HEK293 (cell line): Measurements from ENCODE around the gene DIP2B.

Experiments
- EGR2 ChIP-seq: fragments of 450-650 bp; formaldehyde crosslinking; IDR thresholded peaks from 2 replicates; pipeline ENCODE4 v1.5.1; 2016; ENCODE audit warnings: low read depth, missing biosample characterization, missing genetic modification characterization
- KLF16 ChIP-seq: fragments of 450-650 bp; formaldehyde crosslinking; IDR thresholded peaks from 2 replicates; pipeline ENCODE4 v1.5.1; 2017; ENCODE audit warnings: missing biosample characterization, missing genetic modification characterization
- ZFP69B ChIP-seq: fragments of 450-650 bp; formaldehyde crosslinking; IDR thresholded peaks from 2 replicates; pipeline ENCODE4 v1.5.1; 2016; ENCODE audit warnings: missing biosample characterization, missing genetic modification characterization
- ZNF19 ChIP-seq: fragments of 450-650 bp; formaldehyde crosslinking; IDR thresholded peaks from 2 replicates; pipeline ENCODE4; 2016; ENCODE audit warnings: missing biosample characterization, missing genetic modification characterization, low read depth
- ZNF274 ChIP-seq, 2 experiments: fragments of 200-500 bp in 1 of 2; fragments of 450-650 bp in 1 of 2; sonication (Bioruptor generic) in 1 of 2; formaldehyde crosslinking in 1 of 2; IDR thresholded peaks; 2 replicates each; pipeline versions ENCODE4 v1.5.1 to v1.6.1; 2014 to 2016; ENCODE audit warnings: borderline replicate concordance in 1 of 2, inconsistent platforms in 1 of 2, low read length in 1 of 2, missing biosample characterization in 1 of 2, missing genetic modification characterization in 1 of 2
- ZNF629 ChIP-seq: fragments of 450-650 bp; formaldehyde crosslinking; IDR thresholded peaks from 2 replicates; pipeline ENCODE4 v1.5.1; 2017; ENCODE audit warnings: missing biosample characterization, missing genetic modification characterization
- ZNF677 ChIP-seq: fragments of 450-650 bp; IDR thresholded peaks from 2 replicates; pipeline ENCODE4 v1.5.0; 2018; ENCODE audit warnings: missing biosample characterization, mild to moderate bottlenecking, missing genetic modification characterization, moderate library complexity
- ZNF830 ChIP-seq: fragments of 450-650 bp; IDR thresholded peaks from 2 replicates; pipeline ENCODE4 v1.5.0; 2018; ENCODE audit warnings: missing biosample characterization, missing genetic modification characterization, low read depth, mild to moderate bottlenecking, moderate library complexity
- ZXDB ChIP-seq: fragments of 450-650 bp; formaldehyde crosslinking; IDR thresholded peaks from 2 replicates; pipeline ENCODE4 v1.5.1; 2016; ENCODE audit warnings: missing biosample characterization, missing genetic modification characterization
- TF ChIP-seq, protein P1 (sequence below): fragments of 450-650 bp; formaldehyde crosslinking; IDR thresholded peaks from 2 replicates; pipeline ENCODE4 v1.5.1; 2016; ENCODE audit warnings: missing biosample characterization, missing genetic modification characterization
- TF ChIP-seq, protein P2 (sequence below): fragments of 450-650 bp; formaldehyde crosslinking; IDR thresholded peaks from 2 replicates; pipeline ENCODE4 v1.5.1; 2016; ENCODE audit warnings: missing biosample characterization, missing genetic modification characterization
- TF ChIP-seq, protein P3 (sequence below): fragments of 450-650 bp; formaldehyde crosslinking; conservative IDR thresholded peaks from 2 replicates; pipeline ENCODE4 v1.5.1; 2016; ENCODE audit warnings: low read depth, missing biosample characterization, missing genetic modification characterization
- TF ChIP-seq, protein P4 (sequence below): fragments of 450-650 bp; formaldehyde crosslinking; IDR thresholded peaks from 2 replicates; pipeline ENCODE4 v1.5.1; 2016; ENCODE audit warnings: missing biosample characterization, missing genetic modification characterization, low read depth

DNA sequence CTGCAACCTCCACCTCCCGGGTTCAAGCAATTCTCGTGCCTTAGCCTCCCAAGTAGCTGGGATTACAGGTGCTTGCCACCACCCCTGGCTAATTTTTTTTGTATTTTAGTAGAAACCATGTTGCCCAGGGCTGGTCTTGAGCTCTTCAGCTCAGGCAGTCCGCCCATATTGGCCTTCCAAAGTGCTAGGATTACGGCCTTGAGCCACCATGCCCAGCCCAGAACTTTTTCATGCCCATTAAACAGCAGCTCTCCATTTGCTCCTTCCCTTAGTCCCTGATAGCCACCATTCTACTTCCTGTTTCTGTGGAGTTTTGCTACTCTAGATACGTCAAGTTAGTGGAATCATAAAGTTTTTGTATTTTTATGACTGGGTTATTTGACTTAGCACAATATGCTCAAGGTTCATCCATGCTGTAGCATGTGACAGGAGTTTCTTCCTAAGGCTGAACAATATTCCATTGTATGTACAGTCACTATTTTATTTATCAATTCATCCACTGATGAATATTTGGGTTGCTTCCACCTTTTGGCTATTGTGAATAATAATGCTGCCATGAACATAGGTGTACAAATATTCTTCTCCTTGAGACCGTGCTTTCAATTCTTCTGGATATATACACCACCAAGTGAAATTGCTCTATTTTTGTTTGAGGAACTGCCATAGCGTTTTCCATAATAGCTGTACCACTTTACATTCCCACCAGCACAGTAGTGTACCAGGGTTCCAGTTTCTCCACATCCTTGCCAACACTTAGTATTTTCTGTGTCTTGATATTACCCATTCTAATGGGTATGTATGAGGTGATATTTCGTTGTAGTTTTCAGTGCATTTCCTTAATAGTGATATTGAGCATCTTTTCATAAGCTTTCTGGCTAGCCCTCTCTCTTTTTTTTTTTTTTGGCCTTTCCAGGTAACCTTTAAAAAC lies 274.1 kb downstream of the DIP2B start:
- TF ChIP-seq ZFP69B (no peak), ZNF274 (IDR thresholded peaks at IDR 0.05; ENCODE audit: low read length) (no peak), ZNF274 (tag by site-specific recombination; IDR thresholded peaks at IDR 0.05; ENCODE audit: borderline replicate concordance) (no peak), ZNF629 (tag by site-specific recombination) (no peak), ZNF19 (tag by site-specific recombination) (no peak), ZNF830 (no peak), ZXDB (tag by site-specific recombination) (no peak), ZNF677 (tag by site-specific recombination) (no peak), EGR2 (tag by site-specific recombination) (no peak), KLF16 (tag by site-specific recombination) (no peak)
- TF ChIP-seq, protein P1, sequence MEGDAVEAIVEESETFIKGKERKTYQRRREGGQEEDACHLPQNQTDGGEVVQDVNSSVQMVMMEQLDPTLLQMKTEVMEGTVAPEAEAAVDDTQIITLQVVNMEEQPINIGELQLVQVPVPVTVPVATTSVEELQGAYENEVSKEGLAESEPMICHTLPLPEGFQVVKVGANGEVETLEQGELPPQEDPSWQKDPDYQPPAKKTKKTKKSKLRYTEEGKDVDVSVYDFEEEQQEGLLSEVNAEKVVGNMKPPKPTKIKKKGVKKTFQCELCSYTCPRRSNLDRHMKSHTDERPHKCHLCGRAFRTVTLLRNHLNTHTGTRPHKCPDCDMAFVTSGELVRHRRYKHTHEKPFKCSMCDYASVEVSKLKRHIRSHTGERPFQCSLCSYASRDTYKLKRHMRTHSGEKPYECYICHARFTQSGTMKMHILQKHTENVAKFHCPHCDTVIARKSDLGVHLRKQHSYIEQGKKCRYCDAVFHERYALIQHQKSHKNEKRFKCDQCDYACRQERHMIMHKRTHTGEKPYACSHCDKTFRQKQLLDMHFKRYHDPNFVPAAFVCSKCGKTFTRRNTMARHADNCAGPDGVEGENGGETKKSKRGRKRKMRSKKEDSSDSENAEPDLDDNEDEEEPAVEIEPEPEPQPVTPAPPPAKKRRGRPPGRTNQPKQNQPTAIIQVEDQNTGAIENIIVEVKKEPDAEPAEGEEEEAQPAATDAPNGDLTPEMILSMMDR (tag by site-specific recombination): no peak
- TF ChIP-seq, protein P2, sequence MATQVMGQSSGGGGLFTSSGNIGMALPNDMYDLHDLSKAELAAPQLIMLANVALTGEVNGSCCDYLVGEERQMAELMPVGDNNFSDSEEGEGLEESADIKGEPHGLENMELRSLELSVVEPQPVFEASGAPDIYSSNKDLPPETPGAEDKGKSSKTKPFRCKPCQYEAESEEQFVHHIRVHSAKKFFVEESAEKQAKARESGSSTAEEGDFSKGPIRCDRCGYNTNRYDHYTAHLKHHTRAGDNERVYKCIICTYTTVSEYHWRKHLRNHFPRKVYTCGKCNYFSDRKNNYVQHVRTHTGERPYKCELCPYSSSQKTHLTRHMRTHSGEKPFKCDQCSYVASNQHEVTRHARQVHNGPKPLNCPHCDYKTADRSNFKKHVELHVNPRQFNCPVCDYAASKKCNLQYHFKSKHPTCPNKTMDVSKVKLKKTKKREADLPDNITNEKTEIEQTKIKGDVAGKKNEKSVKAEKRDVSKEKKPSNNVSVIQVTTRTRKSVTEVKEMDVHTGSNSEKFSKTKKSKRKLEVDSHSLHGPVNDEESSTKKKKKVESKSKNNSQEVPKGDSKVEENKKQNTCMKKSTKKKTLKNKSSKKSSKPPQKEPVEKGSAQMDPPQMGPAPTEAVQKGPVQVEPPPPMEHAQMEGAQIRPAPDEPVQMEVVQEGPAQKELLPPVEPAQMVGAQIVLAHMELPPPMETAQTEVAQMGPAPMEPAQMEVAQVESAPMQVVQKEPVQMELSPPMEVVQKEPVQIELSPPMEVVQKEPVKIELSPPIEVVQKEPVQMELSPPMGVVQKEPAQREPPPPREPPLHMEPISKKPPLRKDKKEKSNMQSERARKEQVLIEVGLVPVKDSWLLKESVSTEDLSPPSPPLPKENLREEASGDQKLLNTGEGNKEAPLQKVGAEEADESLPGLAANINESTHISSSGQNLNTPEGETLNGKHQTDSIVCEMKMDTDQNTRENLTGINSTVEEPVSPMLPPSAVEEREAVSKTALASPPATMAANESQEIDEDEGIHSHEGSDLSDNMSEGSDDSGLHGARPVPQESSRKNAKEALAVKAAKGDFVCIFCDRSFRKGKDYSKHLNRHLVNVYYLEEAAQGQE (tag by site-specific recombination): no peak
- TF ChIP-seq, protein P3, sequence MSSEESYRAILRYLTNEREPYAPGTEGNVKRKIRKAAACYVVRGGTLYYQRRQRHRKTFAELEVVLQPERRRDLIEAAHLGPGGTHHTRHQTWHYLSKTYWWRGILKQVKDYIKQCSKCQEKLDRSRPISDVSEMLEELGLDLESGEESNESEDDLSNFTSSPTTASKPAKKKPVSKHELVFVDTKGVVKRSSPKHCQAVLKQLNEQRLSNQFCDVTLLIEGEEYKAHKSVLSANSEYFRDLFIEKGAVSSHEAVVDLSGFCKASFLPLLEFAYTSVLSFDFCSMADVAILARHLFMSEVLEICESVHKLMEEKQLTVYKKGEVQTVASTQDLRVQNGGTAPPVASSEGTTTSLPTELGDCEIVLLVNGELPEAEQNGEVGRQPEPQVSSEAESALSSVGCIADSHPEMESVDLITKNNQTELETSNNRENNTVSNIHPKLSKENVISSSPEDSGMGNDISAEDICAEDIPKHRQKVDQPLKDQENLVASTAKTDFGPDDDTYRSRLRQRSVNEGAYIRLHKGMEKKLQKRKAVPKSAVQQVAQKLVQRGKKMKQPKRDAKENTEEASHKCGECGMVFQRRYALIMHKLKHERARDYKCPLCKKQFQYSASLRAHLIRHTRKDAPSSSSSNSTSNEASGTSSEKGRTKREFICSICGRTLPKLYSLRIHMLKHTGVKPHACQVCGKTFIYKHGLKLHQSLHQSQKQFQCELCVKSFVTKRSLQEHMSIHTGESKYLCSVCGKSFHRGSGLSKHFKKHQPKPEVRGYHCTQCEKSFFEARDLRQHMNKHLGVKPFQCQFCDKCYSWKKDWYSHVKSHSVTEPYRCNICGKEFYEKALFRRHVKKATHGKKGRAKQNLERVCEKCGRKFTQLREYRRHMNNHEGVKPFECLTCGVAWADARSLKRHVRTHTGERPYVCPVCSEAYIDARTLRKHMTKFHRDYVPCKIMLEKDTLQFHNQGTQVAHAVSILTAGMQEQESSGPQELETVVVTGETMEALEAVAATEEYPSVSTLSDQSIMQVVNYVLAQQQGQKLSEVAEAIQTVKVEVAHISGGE: no peak
- TF ChIP-seq, protein P4, sequence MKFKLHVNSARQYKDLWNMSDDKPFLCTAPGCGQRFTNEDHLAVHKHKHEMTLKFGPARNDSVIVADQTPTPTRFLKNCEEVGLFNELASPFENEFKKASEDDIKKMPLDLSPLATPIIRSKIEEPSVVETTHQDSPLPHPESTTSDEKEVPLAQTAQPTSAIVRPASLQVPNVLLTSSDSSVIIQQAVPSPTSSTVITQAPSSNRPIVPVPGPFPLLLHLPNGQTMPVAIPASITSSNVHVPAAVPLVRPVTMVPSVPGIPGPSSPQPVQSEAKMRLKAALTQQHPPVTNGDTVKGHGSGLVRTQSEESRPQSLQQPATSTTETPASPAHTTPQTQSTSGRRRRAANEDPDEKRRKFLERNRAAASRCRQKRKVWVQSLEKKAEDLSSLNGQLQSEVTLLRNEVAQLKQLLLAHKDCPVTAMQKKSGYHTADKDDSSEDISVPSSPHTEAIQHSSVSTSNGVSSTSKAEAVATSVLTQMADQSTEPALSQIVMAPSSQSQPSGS: no peak
